Inferior parietal cortex (tissue), 1 donor: ENCODE measurements around the gene ADAMTSL5.
"Not testable (repeated sequence)": the region's sequence is repeated elsewhere in the genome, so short reads cannot be mapped to it uniquely, and the experiment has no call there.

Experiments used
- DNase-seq: peaks from one replicate; pipeline ENCODE4 v3.0.0-alpha.2; 2016; ENCODE audit errors: extremely low spot score

Gene ADAMTSL5

GRCh38 chr19:1530856-1531255, 18.0 kb upstream of the ADAMTSL5 start:
- not testable (repeated sequence) for DNase-seq

- DNase-seq: no peak
These were observed 16.6 kb upstream of the ADAMTSL5 start for GRCh38 chr19:1529430-1529816.

GRCh38 chr19:1528596-1529429, 16.0 kb upstream of the ADAMTSL5 start:
- DNase-seq: no peak

GRCh38 chr19:1527650-1528309, 15.0 kb upstream of the ADAMTSL5 start:
- no peak for DNase-seq

- DNase-seq: no peak
These were observed 14.3 kb upstream of the ADAMTSL5 start for GRCh38 chr19:1526979-1527649.

- no peak for DNase-seq
These were observed 13.4 kb upstream of the ADAMTSL5 start for GRCh38 chr19:1526066-1526778.

GRCh38 chr19:1525343-1525742, 12.5 kb upstream of the ADAMTSL5 start:
- DNase-seq: no peak

- DNase-seq: no peak
These were observed 12.1 kb upstream of the ADAMTSL5 start for GRCh38 chr19:1524972-1525325.

- DNase-seq: no peak
These were observed 11.6 kb upstream of the ADAMTSL5 start for GRCh38 chr19:1524287-1524971.

- no peak for DNase-seq
These were observed 10.8 kb upstream of the ADAMTSL5 start, which contains the start of gene PLK5 for GRCh38 chr19:1523412-1524286. PLK5 (plus strand) TSS chr19:1524077; CDS start chr19:1526997, 2,920 bp downstream.

GRCh38 chr19:1522838-1523237, 10.0 kb upstream of the ADAMTSL5 start:
- no peak for DNase-seq

GRCh38 chr19:1522061-1522460, 9.2 kb upstream of the ADAMTSL5 start:
- no peak for DNase-seq

- no peak for DNase-seq
These were observed 8.8 kb upstream of the ADAMTSL5 start for GRCh38 chr19:1521636-1522035.

- no peak for DNase-seq
These were observed 7.5 kb upstream of the ADAMTSL5 start for GRCh38 chr19:1520203-1520780.

- DNase-seq: not testable (repeated sequence)
These were observed 7.0 kb upstream of the ADAMTSL5 start for GRCh38 chr19:1519802-1520201.

GRCh38 chr19:1518471-1518870, 5.7 kb upstream of the ADAMTSL5 start:
- DNase-seq: no peak

GRCh38 chr19:1516395-1516753, 3.6 kb upstream of the ADAMTSL5 start:
- no peak for DNase-seq

- no peak for DNase-seq
These were observed 2.3 kb upstream of the ADAMTSL5 start for GRCh38 chr19:1514986-1515721.

GRCh38 chr19:1514295-1514661, 1.5 kb upstream of the ADAMTSL5 start:
- no peak for DNase-seq
